ENCODE measurements around the gene TM2D1.

GRCh38 chr1:61748566-61748965 lies 23.6 kb upstream of the TM2D1 start:
- TF ChIP-seq CTCF (IDR thresholded peaks at IDR 0.05; ENCODE audit: poor library complexity, severe bottlenecking) (no peak), REST (IDR thresholded peaks at IDR 0.05; ENCODE audit: borderline replicate concordance) (no peak), RAD21 (conservative IDR thresholded peaks at IDR 0.05) (no peak)

Data from neural cell (in vitro differentiated cells).